HT-29 (cell line): ENCODE measurements around the gene OTUD3. TPM values are rescaled to one million over a fixed set of nuclear protein-coding genes. Genes with fewer than 3 reads are reported as not detected.
A peak's percentile ranks its signal among the peaks of the same experiment; 100 is the strongest.

Source experiments
- DNase-seq: peaks from one replicate; pipeline ENCODE4 v3.0.0-alpha.2; 2015; ENCODE audit warnings: low spot score
- total RNA-seq: library from RNA; depleted of rRNA; stranded (reverse); fragments of >200 nt; shearing (Covaris generic); gene quantifications from 2 replicates; pipeline ENCODE4 v1.2.3, GENCODE V29; 2014; rRNA removed

Gene OTUD3
- total RNA-seq, 1 experiment from 2014 or later = 4.5 TPM

GRCh38 chr1:19949016-19949415 lies 66.8 kb downstream of the OTUD3 start:
- no peak for DNase-seq

GRCh38 chr1:19954059-19954458 lies 71.9 kb downstream of the OTUD3 start:
- no peak for DNase-seq

GRCh38 chr1:19955534-19956170 lies 73.5 kb downstream of the OTUD3 start:
- no peak for DNase-seq

- peak; percentile 26 for DNase-seq
These were observed 75.6 kb downstream of the OTUD3 start for GRCh38 chr1:19957779-19958178.

- no peak for DNase-seq
These were observed 78.4 kb downstream of the OTUD3 start for GRCh38 chr1:19960591-19960990.

Other genes starting within 250 kb of the OTUD3 start
- gene NBL1, start 238.1 kb upstream of the OTUD3 start, total RNA-seq = 62.3 and 80.6 TPM in 2 replicates
- gene HTR6, start 217.5 kb upstream of the OTUD3 start, total RNA-seq = 0.42 TPM in 1 of 2 replicates, not detected in the other
- 23.8 and 26.8 TPM in 2 replicates for gene TMCO4, start 82.5 kb upstream of the OTUD3 start, total RNA-seq
- gene RNF186, start 67.1 kb upstream of the OTUD3 start, total RNA-seq = not detected in 2 replicates
- 0.20 TPM in 1 of 2 replicates, not detected in the other for gene PLA2G2E, start 41.2 kb downstream of the OTUD3 start, total RNA-seq
- gene PLA2G2A, start 97.2 kb downstream of the OTUD3 start, total RNA-seq = 0.31 TPM in 1 of 2 replicates, not detected in the other
- gene PLA2G5, start 187.8 kb downstream of the OTUD3 start, total RNA-seq = not detected in 2 replicates
- not detected in 2 replicates for gene PLA2G2D, start 237.1 kb downstream of the OTUD3 start, total RNA-seq